ENCODE measurements around the gene SPATA21.
"Not testable (repeated sequence)": the region's sequence is repeated elsewhere in the genome, so short reads cannot be mapped to it uniquely, and the experiment has no call there.

SPATA21 gene

GRCh38 chr1:16436946-16437474 is at the start of gene SPATA21:
Gene SPATA21, minus strand, starts transcription at chr1:16437424. Its CDS starts 6,053 bp downstream, at chr1:16431371.
- no peak for DNase-seq (ENCODE audit: low read depth in 2 of 2)

GRCh38 chr1:16487011-16487410 is 49.8 kb upstream of the SPATA21 start:
- not testable (repeated sequence) for DNase-seq (ENCODE audit: low read depth in 2 of 2)

- DNase-seq (ENCODE audit: low read depth in 2 of 2): not testable (repeated sequence)
These were observed 49.1 kb upstream of the SPATA21 start for GRCh38 chr1:16486316-16486715.

- no peak for DNase-seq (ENCODE audit: low read depth in 2 of 2)
These were observed 47.7 kb upstream of the SPATA21 start for GRCh38 chr1:16484931-16485330.

GRCh38 chr1:16484501-16484835 is 47.2 kb upstream of the SPATA21 start:
- no peak for DNase-seq (ENCODE audit: low read depth in 2 of 2)

- not testable (repeated sequence) for DNase-seq (ENCODE audit: low read depth in 2 of 2)
These were observed 46.6 kb upstream of the SPATA21 start for GRCh38 chr1:16483639-16484500.

GRCh38 chr1:16483146-16483545 is 45.9 kb upstream of the SPATA21 start:
- not testable (repeated sequence) for DNase-seq (ENCODE audit: low read depth in 2 of 2)

GRCh38 chr1:16478091-16478490 is 40.9 kb upstream of the SPATA21 start:
- no peak for DNase-seq (ENCODE audit: low read depth in 2 of 2)

GRCh38 chr1:16475771-16476770 is 38.8 kb upstream of the SPATA21 start:
- DNase-seq (ENCODE audit: low read depth in 2 of 2): not testable (repeated sequence)

GRCh38 chr1:16474891-16475290 is 37.7 kb upstream of the SPATA21 start:
- not testable (repeated sequence) for DNase-seq (ENCODE audit: low read depth in 2 of 2)

GRCh38 chr1:16474166-16474800 is 37.1 kb upstream of the SPATA21 start:
- DNase-seq (ENCODE audit: low read depth in 2 of 2): no peak

- no peak for DNase-seq (ENCODE audit: low read depth in 2 of 2)
These were observed 31.3 kb upstream of the SPATA21 start for GRCh38 chr1:16468558-16468957.

- DNase-seq (ENCODE audit: low read depth in 2 of 2): no peak
These were observed 27.8 kb upstream of the SPATA21 start for GRCh38 chr1:16464917-16465625.

- no peak for DNase-seq (ENCODE audit: low read depth in 2 of 2)
These were observed 25.6 kb upstream of the SPATA21 start for GRCh38 chr1:16462773-16463330.

- DNase-seq (ENCODE audit: low read depth in 2 of 2): no peak
These were observed 24.5 kb upstream of the SPATA21 start for GRCh38 chr1:16461681-16462080.

GRCh38 chr1:16459352-16459925 is 22.2 kb upstream of the SPATA21 start:
- DNase-seq (ENCODE audit: low read depth in 2 of 2): no peak

- no peak for DNase-seq (ENCODE audit: low read depth in 2 of 2)
These were observed 21.6 kb upstream of the SPATA21 start for GRCh38 chr1:16458831-16459230.

GRCh38 chr1:16456151-16456550 is 18.9 kb upstream of the SPATA21 start:
- DNase-seq (ENCODE audit: low read depth in 2 of 2): not testable (repeated sequence)

- DNase-seq (ENCODE audit: low read depth in 2 of 2): not testable (repeated sequence)
These were observed 17.7 kb upstream of the SPATA21 start for GRCh38 chr1:16454909-16455308.

- no peak for DNase-seq (ENCODE audit: low read depth in 2 of 2)
These were observed 14.8 kb upstream of the SPATA21 start for GRCh38 chr1:16451841-16452528.

Measured in stimulated activated CD8-positive, alpha-beta memory T cell treated with anti-CD3 and anti-CD28 coated beads, Interleukin-7, amount 100 ng/mL, for 4 hours (primary cell).